VCaP (cell line): Measurements from ENCODE around the gene SEPTIN12.
A peak's percentile ranks its signal among the peaks of the same experiment; 100 is the strongest.

Experiments
- H3K27ac ChIP-seq: fragments of 450-650 bp; 2 replicates; pipeline ENCODE4 v1.5.1; 2017
- CTCF ChIP-seq: fragments of 450-650 bp; conservative IDR thresholded peaks from 2 replicates; pipeline ENCODE4 v1.5.1; 2017; ENCODE audit warnings: mild to moderate bottlenecking, moderate library complexity

The SEPTIN12 gene

GRCh38 chr16:4828567-4829321 lies 40.6 kb upstream of the SEPTIN12 start:
- no peak for TF ChIP-seq CTCF

GRCh38 chr16:4826980-4827379 lies 38.8 kb upstream of the SEPTIN12 start:
- H3K27ac ChIP-seq: no peak overlapping the region
- no peak for TF ChIP-seq CTCF

More at GRCh38 chr16:4828567-4829321, 40.6 kb upstream of the SEPTIN12 start:
- H3K27ac ChIP-seq: peak overlapping the region; percentile 18; the same call in 1 of the 2 replicates

DNA sequence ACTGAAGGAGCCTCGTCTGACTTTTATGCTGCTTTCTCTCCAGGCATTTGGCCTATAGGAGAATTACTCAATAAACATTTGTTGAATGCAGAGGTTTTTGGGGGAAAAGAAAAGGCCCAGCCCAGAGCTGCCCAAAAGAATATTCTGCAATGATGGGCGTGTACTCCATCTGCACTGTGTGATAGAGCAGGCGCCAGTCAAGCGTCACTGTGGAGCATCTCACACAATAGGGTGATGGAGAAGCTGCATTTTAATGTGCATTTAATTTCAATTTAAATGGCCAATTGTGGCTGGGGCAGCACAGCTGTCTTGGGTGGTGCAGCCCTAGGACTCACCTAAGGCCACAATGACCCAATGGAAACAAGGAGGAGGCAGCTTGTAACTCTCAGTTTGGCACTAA lies 38.4 kb upstream of the SEPTIN12 start:
- TF ChIP-seq CTCF: no peak
- H3K27ac ChIP-seq: no peak overlapping the region

DNA sequence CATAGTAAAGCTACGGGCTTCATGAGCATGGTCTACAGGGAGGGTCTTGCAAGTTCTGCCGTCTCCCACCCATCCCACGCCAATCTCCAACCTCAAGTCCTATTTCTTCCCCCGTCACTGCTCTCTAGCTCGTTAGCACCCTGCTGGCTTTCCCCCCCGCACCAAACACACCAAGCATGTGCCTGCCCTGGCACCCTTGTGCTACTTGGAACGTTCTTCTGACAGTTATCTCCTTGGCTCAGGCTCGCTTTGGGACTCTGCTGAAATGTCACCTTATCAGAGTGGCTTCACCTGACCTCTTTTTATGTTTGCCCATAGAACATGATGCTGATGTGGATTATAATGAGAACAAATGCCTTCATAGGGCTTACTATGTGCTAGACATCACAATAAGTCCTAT lies 37.1 kb upstream of the SEPTIN12 start:
- H3K27ac ChIP-seq: no peak overlapping the region
- no peak for TF ChIP-seq CTCF

DNA sequence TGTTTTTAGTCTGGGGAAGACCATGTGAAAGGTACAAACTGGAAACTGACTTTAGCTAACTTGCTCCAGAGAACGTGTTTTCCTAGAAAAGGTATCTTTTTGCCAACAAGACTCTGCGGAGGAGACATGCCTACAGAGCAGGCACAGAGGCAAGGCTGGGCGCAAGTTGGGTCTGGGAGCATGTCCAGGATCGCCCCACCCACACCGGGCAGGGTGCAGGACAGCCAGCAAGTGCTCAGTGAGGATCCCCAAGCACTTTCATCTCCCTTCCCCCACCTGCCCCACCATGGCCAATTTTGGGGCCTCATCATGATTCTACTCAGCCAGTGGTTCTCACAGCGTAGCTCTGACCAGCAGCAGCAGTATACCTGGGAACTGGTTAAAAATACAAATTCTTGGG lies 32.5 kb upstream of the SEPTIN12 start:
- TF ChIP-seq CTCF: no peak
- no peak overlapping the region for H3K27ac ChIP-seq

DNA sequence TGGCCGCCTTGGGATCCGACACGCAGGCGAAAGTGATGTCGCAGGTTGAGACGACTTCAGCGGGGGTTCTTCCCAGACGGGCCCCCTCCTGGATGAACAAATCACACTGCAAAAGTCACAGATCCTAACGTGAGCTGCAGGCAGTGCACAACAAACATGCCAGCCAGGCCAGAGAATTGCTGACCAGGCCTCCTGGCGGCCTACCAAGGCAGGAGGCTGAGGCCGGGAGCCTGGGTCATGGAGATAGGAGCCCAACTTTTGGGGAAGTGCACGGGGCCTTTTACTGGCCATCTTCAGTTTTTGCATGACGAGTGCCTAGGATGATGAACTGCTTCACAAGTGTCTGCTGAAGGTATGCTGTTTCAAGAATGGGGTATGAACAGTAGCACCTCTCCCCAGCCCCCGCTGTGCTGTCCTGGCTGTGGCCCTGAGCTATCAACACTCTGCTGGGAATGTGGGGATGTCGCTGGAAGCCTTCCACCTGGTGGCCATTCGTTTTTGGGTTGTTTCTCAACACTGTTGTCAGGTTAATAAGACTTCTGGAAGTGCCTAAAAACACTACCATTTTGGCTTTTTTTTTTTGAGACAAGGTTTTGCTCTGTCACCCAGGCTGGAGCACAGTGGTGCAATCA lies 26.5 kb upstream of the SEPTIN12 start:
- TF ChIP-seq CTCF: no peak
- H3K27ac ChIP-seq: no peak overlapping the region

GRCh38 chr16:4814046-4814445 lies 25.9 kb upstream of the SEPTIN12 start:
- TF ChIP-seq CTCF: no peak
- H3K27ac ChIP-seq: no peak overlapping the region
